Panc1 (cell line): ENCODE results near the gene NOL7.

Experiments
- CTCF ChIP-seq: fragments of 450-650 bp; IDR thresholded peaks from 2 replicates; pipeline ENCODE4 v1.5.1; 2017; ENCODE audit warnings: mild to moderate bottlenecking
- POLR2AphosphoS5 ChIP-seq: IDR thresholded peaks from 2 replicates; pipeline ENCODE4 v1.6.1; 2012; ENCODE audit warnings: mild to moderate bottlenecking, low read depth, low read length, moderate library complexity
- REST ChIP-seq, 2 experiments: IDR thresholded peaks; 2 replicates each; pipeline ENCODE4 v1.6.1; 2011 to 2012; ENCODE audit warnings: low read depth in 2 of 2, control low read depth in 1 of 2, low read length in 1 of 2, mild to moderate bottlenecking in 1 of 2, moderate library complexity in 1 of 2; ENCODE audit not compliant: insufficient read depth in 1 of 2

- TF ChIP-seq POLR2AphosphoS5 = no peak
- TF ChIP-seq CTCF = no peak
- TF ChIP-seq REST (IDR thresholded peaks at IDR 0.05; ENCODE audit: insufficient read depth in 1 of 2, low read depth in 2 of 2, low read length in 1 of 2) = no peak
Observed at GRCh38 chr6:13648850-13649249, 33.7 kb downstream of the NOL7 start.
